ENCODE results near the gene SVOP.

GRCh38 chr12:108888031-108888430 lies 132.8 kb downstream of the SVOP start:
- TF ChIP-seq, protein P1, sequence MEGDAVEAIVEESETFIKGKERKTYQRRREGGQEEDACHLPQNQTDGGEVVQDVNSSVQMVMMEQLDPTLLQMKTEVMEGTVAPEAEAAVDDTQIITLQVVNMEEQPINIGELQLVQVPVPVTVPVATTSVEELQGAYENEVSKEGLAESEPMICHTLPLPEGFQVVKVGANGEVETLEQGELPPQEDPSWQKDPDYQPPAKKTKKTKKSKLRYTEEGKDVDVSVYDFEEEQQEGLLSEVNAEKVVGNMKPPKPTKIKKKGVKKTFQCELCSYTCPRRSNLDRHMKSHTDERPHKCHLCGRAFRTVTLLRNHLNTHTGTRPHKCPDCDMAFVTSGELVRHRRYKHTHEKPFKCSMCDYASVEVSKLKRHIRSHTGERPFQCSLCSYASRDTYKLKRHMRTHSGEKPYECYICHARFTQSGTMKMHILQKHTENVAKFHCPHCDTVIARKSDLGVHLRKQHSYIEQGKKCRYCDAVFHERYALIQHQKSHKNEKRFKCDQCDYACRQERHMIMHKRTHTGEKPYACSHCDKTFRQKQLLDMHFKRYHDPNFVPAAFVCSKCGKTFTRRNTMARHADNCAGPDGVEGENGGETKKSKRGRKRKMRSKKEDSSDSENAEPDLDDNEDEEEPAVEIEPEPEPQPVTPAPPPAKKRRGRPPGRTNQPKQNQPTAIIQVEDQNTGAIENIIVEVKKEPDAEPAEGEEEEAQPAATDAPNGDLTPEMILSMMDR (IDR thresholded peaks at IDR 0.05; ENCODE audit: low read depth, low read length) = no peak
- no peak for TF ChIP-seq EZH2phosphoT487 (IDR thresholded peaks at IDR 0.05; ENCODE audit: low read depth)
